ENCODE measurements around the gene LINS1.

Gene LINS1

GRCh38 chr15:100642950-100643338 is 41.0 kb upstream of the LINS1 start:
- TF ChIP-seq CTCF (IDR thresholded peaks at IDR 0.05), result no peak
- Histone ChIP-seq H3K27ac (no peak overlapping the region), H3K4me1 (no peaks in the 10 kb centered on the region), H3K4me3 (no peak overlapping the region), H3K36me3 (peaks cover 0 to 3% (median 0%) of the 10 kb centered on the region in 3 donors), H3K27me3 (no peaks in the 10 kb centered on the region), H3K9me3 (no peaks in the 10 kb centered on the region)
- DNase-seq, result no peak
- intact Hi-C loops (cut with DNase I; ENCODE audit: low total_unique reads), result no loop called here

- no peak for TF ChIP-seq CTCF (IDR thresholded peaks at IDR 0.05)
- Histone ChIP-seq H3K27ac (no peak overlapping the region), H3K4me1 (no peaks in the 10 kb centered on the region), H3K27me3 (no peaks in the 10 kb centered on the region), H3K36me3 (no peaks in the 10 kb centered on the region), H3K9me3 (no peaks in the 10 kb centered on the region), H3K4me3 (no peak overlapping the region)
- intact Hi-C loops (cut with DNase I; ENCODE audit: low total_unique reads), result no loop called here
- no peak for DNase-seq
Observed at GRCh38 chr15:100642213-100642949, 40.4 kb upstream of the LINS1 start.

- Histone ChIP-seq H3K27ac (no peak overlapping the region), H3K9me3 (no peaks in the 10 kb centered on the region), H3K4me1 (peaks cover 0 to 16% (median 0%) of the 10 kb centered on the region in 4 donors), H3K27me3 (no peaks in the 10 kb centered on the region), H3K36me3 (no peaks in the 10 kb centered on the region), H3K4me3 (no peak overlapping the region)
- intact Hi-C loops (cut with DNase I; ENCODE audit: low total_unique reads), result no loop called here
- DNase-seq, result no peak
- no peak for TF ChIP-seq CTCF (IDR thresholded peaks at IDR 0.05)
Observed at GRCh38 chr15:100638177-100638730, 36.3 kb upstream of the LINS1 start.

- intact Hi-C loops (cut with DNase I; ENCODE audit: low total_unique reads), result no loop called here
- no peak for DNase-seq
Observed at GRCh38 chr15:100635406-100636071, 33.6 kb upstream of the LINS1 start.

GRCh38 chr15:100633763-100634075 is 31.7 kb upstream of the LINS1 start:
- TF ChIP-seq CTCF (IDR thresholded peaks at IDR 0.05), result no peak
- Histone ChIP-seq H3K9me3 (no peaks in the 10 kb centered on the region), H3K4me1 (peaks cover 0 to 16% (median 0%) of the 10 kb centered on the region in 4 donors), H3K4me3 (no peak overlapping the region), H3K27ac (no peak overlapping the region), H3K27me3 (no peaks in the 10 kb centered on the region), H3K36me3 (peaks cover 18 to 30% (median 21%) of the 10 kb centered on the region in 3 donors)
- no peak for DNase-seq
- intact Hi-C loops (cut with DNase I; ENCODE audit: low total_unique reads), result loop anchor here (5.0 kb wide), 1 partner anchor 239 kb away; no protein-coding TSS in a partner anchor

More at GRCh38 chr15:100635406-100636071, 33.6 kb upstream of the LINS1 start:
- H3K4me3 ChIP-seq, result no peak overlapping the region
- H3K9me3 ChIP-seq, result no peaks in the 10 kb centered on the region
- H3K36me3 ChIP-seq, result peaks cover 4 to 17% (median 8%) of the 10 kb centered on the region in 3 donors
- no peaks in the 10 kb centered on the region for H3K27me3 ChIP-seq
- no peak overlapping the region for H3K27ac ChIP-seq
- peaks cover 0 to 16% (median 0%) of the 10 kb centered on the region in 4 donors for H3K4me1 ChIP-seq
- no peak for TF ChIP-seq CTCF (IDR thresholded peaks at IDR 0.05)
